HEK293 (cell line): ENCODE measurements around the gene CA5A.

Experiments used
- CTCF ChIP-seq: fragments of 450-650 bp; formaldehyde crosslinking; IDR thresholded peaks from 2 replicates; pipeline ENCODE4 v1.5.1; 2016; ENCODE audit warnings: missing biosample characterization, missing genetic modification characterization
- GFI1B ChIP-seq: fragments of 450-650 bp; formaldehyde crosslinking; IDR thresholded peaks from 2 replicates; pipeline ENCODE4 v1.5.1; 2016; ENCODE audit warnings: missing biosample characterization, missing genetic modification characterization
- KLF16 ChIP-seq: fragments of 450-650 bp; formaldehyde crosslinking; IDR thresholded peaks from 2 replicates; pipeline ENCODE4 v1.5.1; 2017; ENCODE audit warnings: missing biosample characterization, missing genetic modification characterization
- REST ChIP-seq: fragments of 450-650 bp; formaldehyde crosslinking; IDR thresholded peaks from 2 replicates; pipeline ENCODE4 v1.5.1; 2016; ENCODE audit warnings: missing biosample characterization, missing genetic modification characterization
- SETDB1 ChIP-seq: IDR thresholded peaks from one replicate; pipeline ENCODE4 v1.6.1; 2017; ENCODE audit warnings: mild to moderate bottlenecking, low read length, moderate library complexity, mixed read lengths; ENCODE audit not compliant: insufficient read length
- SP3 ChIP-seq: fragments of 450-650 bp; formaldehyde crosslinking; IDR thresholded peaks from 2 replicates; pipeline ENCODE4 v1.5.1; 2016; ENCODE audit warnings: missing biosample characterization, missing genetic modification characterization
- ZBTB20 ChIP-seq: fragments of 450-650 bp; formaldehyde crosslinking; IDR thresholded peaks from 2 replicates; pipeline ENCODE4 v1.5.1; 2016; ENCODE audit warnings: missing biosample characterization, missing genetic modification characterization
- ZNF169 ChIP-seq: fragments of 450-650 bp; formaldehyde crosslinking; IDR thresholded peaks from 2 replicates; pipeline ENCODE4 v1.5.1; 2016; ENCODE audit warnings: missing biosample characterization, missing genetic modification characterization
- ZNF518A ChIP-seq: fragments of 450-650 bp; formaldehyde crosslinking; conservative IDR thresholded peaks from 2 replicates; pipeline ENCODE4 v1.5.1; 2016; ENCODE audit warnings: low read depth, missing biosample characterization, missing genetic modification characterization
- ZNF626 ChIP-seq: fragments of 450-650 bp; sonication (Bioruptor Pico); formaldehyde crosslinking; IDR thresholded peaks from 2 replicates; pipeline ENCODE4 v1.5.1; 2018; ENCODE audit warnings: missing biosample characterization, missing genetic modification characterization, inconsistent platforms
- ZNF776 ChIP-seq: fragments of 450-650 bp; formaldehyde crosslinking; IDR thresholded peaks from 2 replicates; pipeline ENCODE4 v1.5.0; 2017; ENCODE audit warnings: missing biosample characterization, missing genetic modification characterization, borderline replicate concordance

GRCh38 chr16:87966685-87967185 lies 30.4 kb upstream of the CA5A start:
- TF ChIP-seq ZNF518A: no peak
- no peak for TF ChIP-seq REST (tag by site-specific recombination)
- TF ChIP-seq CTCF (tag by site-specific recombination): no peak
- TF ChIP-seq ZNF776: no peak
- TF ChIP-seq KLF16: no peak
- TF ChIP-seq SP3 (tag by site-specific recombination): no peak
- no peak for TF ChIP-seq SETDB1
- no peak for TF ChIP-seq GFI1B (tag by site-specific recombination)
- no peak for TF ChIP-seq ZBTB20 (tag by site-specific recombination)
- no peak for TF ChIP-seq ZNF169 (tag by site-specific recombination)
- TF ChIP-seq ZNF626 (tag by site-specific recombination): no peak
